Heart left ventricle (tissue), 16 donors: Measurements from ENCODE around the gene RPGR. TPM values are rescaled to one million over a fixed set of nuclear protein-coding genes. Genes with fewer than 3 reads are reported as not detected.
A peak's percentile ranks its signal among the peaks of the same experiment; 100 is the strongest.

ENCODE experiments used
- ATAC-seq, 4 donors: fragments of 200-7000 bp; cut with Tn5 transposase; one replicate each; pipeline ENCODE4 v1.9.1; 2020 to 2022; ENCODE audit warnings: moderate library complexity in 4 of 4, mild to moderate bottlenecking in 3 of 4, moderate number of reproducible peaks in 1 of 4
- DNase-seq, 5 donors: peaks; one replicate each; pipeline ENCODE4 v3.0.0-alpha.2; 2020
- H3K27ac ChIP-seq, 12 donors: fragments of 200-600 bp; sonication (generic) in 4 of 12; one replicate each; pipeline versions ENCODE4 v1.5.0 to v1.8.0; 2016 to 2022; ENCODE audit warnings: mild to moderate bottlenecking in 2 of 12
- H3K27me3 ChIP-seq, 9 donors: fragments of 200-600 bp; sonication (generic) in 2 of 9; one replicate each; pipeline versions ENCODE4 v1.5.1 to v1.8.0; 2016 to 2022; ENCODE audit warnings: mild to moderate bottlenecking in 3 of 9
- H3K36me3 ChIP-seq, 9 donors: fragments of 200-600 bp; sonication (generic) in 2 of 9; one replicate each; pipeline versions ENCODE4 v1.5.0 to v1.8.0; 2018 to 2022; ENCODE audit warnings: mild to moderate bottlenecking in 2 of 9
- H3K4me1 ChIP-seq, 12 donors: fragments of 200-600 bp; sonication (generic) in 4 of 12; one replicate each; pipeline versions ENCODE4 v1.5.0 to v1.8.0; 2016 to 2022; ENCODE audit warnings: mild to moderate bottlenecking in 3 of 12
- H3K4me3 ChIP-seq, 12 donors: fragments of 200-600 bp; sonication (generic) in 4 of 12; one replicate each; pipeline versions ENCODE4 v1.5.0 to v1.8.0; 2017 to 2022; ENCODE audit warnings: mild to moderate bottlenecking in 9 of 12, moderate library complexity in 4 of 12
- H3K9me3 ChIP-seq, 12 donors: fragments of 200-600 bp; sonication (generic) in 4 of 12; one replicate each; pipeline versions ENCODE4 v1.5.0 to v1.8.0; 2016 to 2022; ENCODE audit warnings: mild to moderate bottlenecking in 1 of 12
- CTCF ChIP-seq, 12 donors: fragments of 200-600 bp; sonication (generic) in 4 of 12; IDR thresholded peaks; one replicate each; pipeline versions ENCODE4 v1.5.0 to v1.8.0; 2018 to 2022; ENCODE audit warnings: antibody characterized with exemption in 12 of 12, mild to moderate bottlenecking in 5 of 12
- POLR2A ChIP-seq, 2 donors: fragments of 450-650 bp; IDR thresholded peaks; one replicate each; pipeline ENCODE4 v1.6.1; 2017; ENCODE audit warnings: antibody characterized with exemption in 2 of 2, mild to moderate bottlenecking in 2 of 2, moderate library complexity in 2 of 2
- WGBS, 4 donors: extraction: QIAGEN DNeasy Blood & Tissue Kit in 2 of 4; methylation state at CpG; one replicate each; pipeline versions ENCODE4 v1.1.5 to v1.1.7; 2013 to 2018; 5-methylcytosine and 5-hydroxymethylcytosine counted together
- intact Hi-C, 10 donors: fragments of 100-400 bp; cut with DNase I; formaldehyde crosslinking; loops; one replicate each; pipeline versions ENCODE4 v1.11.1 to v1.14.2; 2022
- polyA plus RNA-seq, 2 donors: library from polyadenylated mRNA; stranded (reverse); fragments of 200-250 nt; gene quantifications; one replicate each; pipeline ENCODE4 v1.2.3, GENCODE V29; 2013
- total RNA-seq, 9 donors: library from RNA; depleted of rRNA in 2 of 9; stranded (reverse); fragments of >200 nt in 2 of 9; fragmentation: NEBNext Ultra II Directional in 3 of 9; extraction: Animal tissue kit (Norgen Biotek cat#: 25700) in 3 of 9; gene quantifications; one replicate each; pipeline versions ENCODE4 v1.1.0 to v1.2.4, GENCODE V29; 2016 to 2023
- donor health status: ischemic (EF 13 %, LVEDD 7.1; RV severe dilation, severe dysfunction).
- donor health status: healthy with polysubstance abuse.
- donor health status: DM: no; HTN: yes; CAD: no.
- donor health status: DM: no; HTN: no; CAD: no.
- donor health status: ischemic (EF 25% LVEDD 6.9; RV normal size, moderate dysfunction).
- donor health status: ischemic (EF 25% LVEDD 5.7; RV mildly dilated, moderate dysfunction).
- donor health status: healthy.
- donor health status: DM: yes; HTN: yes; CAD: no.
- donor health status: ischemic (EF 35%, LVEDD 5.7; RV mildly dilated, moderate dysfunction).
- donor health status: nonischemic (EF 11% LVEDD 7.7; RV severe dilation, severe dysfunction).
- donor health status: DM: yes; HTN: yes; CAD: no.
- donor health status: PGD.
- donor health status: ischemic (EF 29% LVEDD 5.4; RV normal size, mild dysfunction).
- donor health status: nonischemic (EF 23%, LVEDD 6.1; RV moderate dilation, normal function).

RPGR gene
- total and polyA plus RNA-seq, 11 donors, result 4.1 to 13.0 (median 6.9) TPM

GRCh38 chrX:38240541-38240940, 86.8 kb downstream of the RPGR start:
- Histone ChIP-seq H3K4me3 (no peak overlapping the region), H3K27me3 (peaks cover 0 to 8% (median 0%) of the 10 kb centered on the region in 9 donors), H3K27ac (no peak overlapping the region), H3K9me3 (no peaks in the 10 kb centered on the region), H3K36me3 (no peaks in the 10 kb centered on the region), H3K4me1 (no peaks in the 10 kb centered on the region)
- ATAC-seq, result no peak
- TF ChIP-seq POLR2A (IDR thresholded peaks at IDR 0.05), result no peak
- TF ChIP-seq CTCF (IDR thresholded peaks at IDR 0.05), result no peak
- no peak for DNase-seq
- intact Hi-C loops, result no loop called here
- WGBS, 4 donors, result 72 to 93% (median 76%) methylated on average over 2 of the region's 2 CpGs

- Histone ChIP-seq H3K27ac (no peak overlapping the region), H3K9me3 (no peaks in the 10 kb centered on the region), H3K4me1 (peaks cover 0 to 17% (median 0%) of the 10 kb centered on the region in 12 donors), H3K36me3 (no peaks in the 10 kb centered on the region), H3K27me3 (peaks cover 0 to 3% (median 0%) of the 10 kb centered on the region in 9 donors), H3K4me3 (no peak overlapping the region)
- no peak for TF ChIP-seq POLR2A (IDR thresholded peaks at IDR 0.05)
- TF ChIP-seq CTCF (IDR thresholded peaks at IDR 0.05), result no peak
- intact Hi-C loops, result no loop called here
- ATAC-seq (no peak), DNase-seq (no peak)
- 70 to 97% (median 83%) methylated on average over 6 of the region's 6 CpGs for WGBS, 4 donors
These were observed 90.3 kb downstream of the RPGR start for GRCh38 chrX:38236901-38237615.

- intact Hi-C loops, result no loop called here
- peak in 2 of 5 donors; percentile 16 to 20 for DNase-seq
- whole genome bisulfite sequencing, 4 donors, result 30 to 48% (median 42%) methylated on average over 3 of the region's 3 CpGs
These were observed 93.2 kb downstream of the RPGR start for GRCh38 chrX:38233891-38234667.

More at GRCh38 chrX:38233891-38234667, 93.2 kb downstream of the RPGR start:
- ATAC-seq, result peak; percentile 62 to 83 (median 79)
- no peaks in the 10 kb centered on the region for H3K36me3 ChIP-seq
- no peak overlapping the region for H3K4me3 ChIP-seq
- peaks cover 0 to 4% (median 0%) of the 10 kb centered on the region in 9 donors for H3K27me3 ChIP-seq
- no peak for TF ChIP-seq CTCF (IDR thresholded peaks at IDR 0.05)
- TF ChIP-seq POLR2A (IDR thresholded peaks at IDR 0.05), result no peak
- H3K4me1 ChIP-seq, result peaks cover 0 to 17% (median 0%) of the 10 kb centered on the region in 12 donors
- H3K27ac ChIP-seq, result peak overlapping the region in 5 of 12 donors; percentile 20 to 59 (median 50)
- no peaks in the 10 kb centered on the region for H3K9me3 ChIP-seq
